Right atrium auricular region (tissue), 2 donors: ENCODE results near the gene QPCT. TPM values are rescaled to one million over a fixed set of nuclear protein-coding genes. Genes with fewer than 3 reads are reported as not detected.
"Not testable (repeated sequence)": the region's sequence is repeated elsewhere in the genome, so short reads cannot be mapped to it uniquely, and the experiment has no call there.

ENCODE experiments used
- DNase-seq: peaks from one replicate; pipeline ENCODE4 v3.0.0-alpha.2; 2019; ENCODE audit warnings: low spot score
- H3K27ac ChIP-seq, 2 donors: fragments of 200-600 bp; sonication (generic); 1 replicate in 1 of 2; 2 replicates in 1 of 2; pipeline ENCODE4 v1.5.1; 2016 to 2019
- H3K27me3 ChIP-seq, 2 donors: fragments of 200-600 bp; sonication (generic); one replicate each; pipeline versions ENCODE4 v1.5.1 to v1.6.0; 2017 to 2019
- H3K36me3 ChIP-seq: fragments of 200-600 bp; sonication (generic); one replicate; pipeline ENCODE4 v1.5.1; 2016
- H3K4me1 ChIP-seq, 2 donors: fragments of 200-600 bp; sonication (generic); one replicate each; pipeline versions ENCODE4 v1.5.1 to v1.6.0; 2017 to 2019
- H3K4me3 ChIP-seq, 2 donors: fragments of 200-600 bp; sonication (generic); 1 replicate in 1 of 2; 2 replicates in 1 of 2; pipeline ENCODE4 v1.5.1; 2017 to 2019; ENCODE audit warnings: mild to moderate bottlenecking in 1 of 2, moderate library complexity in 1 of 2
- H3K9me3 ChIP-seq, 2 donors: fragments of 200-600 bp; sonication (generic); one replicate each; pipeline ENCODE4 v1.5.1; 2019
- CTCF ChIP-seq, 2 donors: fragments of 200-600 bp; sonication (generic); IDR thresholded peaks; one replicate each; pipeline ENCODE4 v1.5.1; 2019; ENCODE audit warnings: antibody characterized with exemption in 2 of 2
- total RNA-seq, 2 donors: library from RNA; depleted of rRNA; stranded (reverse); fragments of >200 nt; gene quantifications; one replicate each; pipeline ENCODE4 v1.1.0, GENCODE V29; 2016

The QPCT gene
- total RNA-seq, 2 donors from 2014 or later: 1.1 to 10.1 TPM

- Histone ChIP-seq H3K27me3 (no peaks in the 10 kb centered on the region), H3K27ac (no peak overlapping the region), H3K36me3 (no peaks in the 10 kb centered on the region), H3K9me3 (no peaks in the 10 kb centered on the region), H3K4me1 (no peaks in the 10 kb centered on the region), H3K4me3 (no peak overlapping the region)
- no peak for DNase-seq
- no peak for TF ChIP-seq CTCF (IDR thresholded peaks at IDR 0.05)
Observed at GRCh38 chr2:37398990-37399389, 54.6 kb downstream of the QPCT start.

- no peak for DNase-seq
- no peak overlapping the region for H3K27ac ChIP-seq
- no peaks in the 10 kb centered on the region for H3K36me3 ChIP-seq
- H3K4me3 ChIP-seq: no peak overlapping the region
- H3K27me3 ChIP-seq: no peaks in the 10 kb centered on the region
- TF ChIP-seq CTCF (IDR thresholded peaks at IDR 0.05): no peak
- H3K4me1 ChIP-seq: no peaks in the 10 kb centered on the region
- H3K9me3 ChIP-seq: no peaks in the 10 kb centered on the region
Observed at GRCh38 chr2:37400041-37400440, 55.6 kb downstream of the QPCT start.

- Histone ChIP-seq H3K4me1 (no peaks in the 10 kb centered on the region), H3K27me3 (no peaks in the 10 kb centered on the region), H3K9me3 (no peaks in the 10 kb centered on the region), H3K4me3 (no peak overlapping the region), H3K36me3 (no peaks in the 10 kb centered on the region), H3K27ac (no peak overlapping the region)
- TF ChIP-seq CTCF (IDR thresholded peaks at IDR 0.05): no peak
- no peak for DNase-seq
Observed at GRCh38 chr2:37402636-37403035, 58.2 kb downstream of the QPCT start.

- H3K9me3 ChIP-seq: no peaks in the 10 kb centered on the region
- no peak for TF ChIP-seq CTCF (IDR thresholded peaks at IDR 0.05)
Observed at GRCh38 chr2:37405781-37406180, 61.4 kb downstream of the QPCT start.

GRCh38 chr2:37412231-37412630 is 67.8 kb downstream of the QPCT start:
- H3K4me3 ChIP-seq: no peak overlapping the region
- TF ChIP-seq CTCF (IDR thresholded peaks at IDR 0.05): no peak
- no peaks in the 10 kb centered on the region for H3K27me3 ChIP-seq
- DNase-seq: no peak
- no peaks in the 10 kb centered on the region for H3K9me3 ChIP-seq
- H3K27ac ChIP-seq: no peak overlapping the region
- no peaks in the 10 kb centered on the region for H3K36me3 ChIP-seq
- H3K4me1 ChIP-seq: peaks cover 0 to 13% of the 10 kb centered on the region in 2 donors

More at GRCh38 chr2:37405781-37406180, 61.4 kb downstream of the QPCT start:
- H3K36me3 ChIP-seq: no peaks in the 10 kb centered on the region
- H3K27me3 ChIP-seq: no peaks in the 10 kb centered on the region
- no peak overlapping the region for H3K27ac ChIP-seq
- H3K4me3 ChIP-seq: no peak overlapping the region
- H3K4me1 ChIP-seq: no peaks in the 10 kb centered on the region
- no peak for DNase-seq

GRCh38 chr2:37413911-37414469 is 69.6 kb downstream of the QPCT start:
- H3K27ac ChIP-seq: peak overlapping the region in 1 of 2 donors; percentile 41
- H3K4me1 ChIP-seq: peaks cover 0 to 13% of the 10 kb centered on the region in 2 donors
- H3K27me3 ChIP-seq, DNase-seq, H3K36me3 ChIP-seq, H3K9me3 ChIP-seq: not testable (repeated sequence)
- H3K4me3 ChIP-seq: peak overlapping the region in 1 of 2 donors; percentile 2
